ENCODE data around the gene PLEKHD1.

DNA sequence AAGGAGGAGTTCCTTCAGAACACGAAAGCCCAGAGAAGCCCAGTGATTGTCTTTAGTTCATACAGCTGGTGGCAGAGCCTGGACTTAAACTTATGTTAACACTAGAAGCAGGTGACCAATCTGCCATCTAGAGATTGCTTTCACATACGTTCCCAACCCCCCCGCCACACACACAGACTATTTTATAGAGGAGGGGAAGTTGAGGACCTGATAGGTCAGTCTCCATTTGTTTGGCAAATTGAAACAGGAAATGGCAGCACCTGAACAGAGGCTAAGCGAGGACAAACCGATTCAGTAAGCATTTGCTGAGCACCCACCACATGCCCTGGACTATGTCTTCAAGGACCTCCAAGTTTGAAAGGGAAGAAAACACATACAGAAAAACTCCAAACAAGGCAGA is 4.8 kb upstream of the PLEKHD1 start:
- TF ChIP-seq EGR1 (IDR thresholded peaks at IDR 0.05; ENCODE audit: borderline replicate concordance, low read depth, low read length) (no peak), POLR2AphosphoS5 (IDR thresholded peaks at IDR 0.05; ENCODE audit: low read depth, low read length) (no peak), EZH2 (IDR thresholded peaks at IDR 0.05; ENCODE audit: low read depth, low read length, severe bottlenecking) (no peak), POLR2A (IDR thresholded peaks at IDR 0.05; ENCODE audit: control extremely low read depth in 1 of 2, low read depth in 2 of 2, low read length in 2 of 2) (no peak), HDAC6 (IDR thresholded peaks at IDR 0.05; ENCODE audit: low read depth, low read length) (no peak), MAFK (IDR thresholded peaks at IDR 0.05; ENCODE audit: low read depth, low read length) (no peak), RAD21 (IDR thresholded peaks at IDR 0.05 in 1 of 2, conservative IDR thresholded peaks at IDR 0.05 in 1 of 2; ENCODE audit: low read depth in 2 of 2, low read length in 2 of 2) (no peak), BCL11A (IDR thresholded peaks at IDR 0.05; ENCODE audit: low read depth in 2 of 2, low read length in 2 of 2) (no peak), GTF2F1 (IDR thresholded peaks at IDR 0.05; ENCODE audit: borderline replicate concordance, low read depth, low read length) (no peak), SP4 (IDR thresholded peaks at IDR 0.05; ENCODE audit: low read length) (no peak), GABPA (IDR thresholded peaks at IDR 0.05; ENCODE audit: borderline replicate concordance, insufficient read depth, low read length) (no peak), CHD1 (IDR thresholded peaks at IDR 0.05; ENCODE audit: low read depth, low read length) (no peak)
- TF ChIP-seq, protein P1, sequence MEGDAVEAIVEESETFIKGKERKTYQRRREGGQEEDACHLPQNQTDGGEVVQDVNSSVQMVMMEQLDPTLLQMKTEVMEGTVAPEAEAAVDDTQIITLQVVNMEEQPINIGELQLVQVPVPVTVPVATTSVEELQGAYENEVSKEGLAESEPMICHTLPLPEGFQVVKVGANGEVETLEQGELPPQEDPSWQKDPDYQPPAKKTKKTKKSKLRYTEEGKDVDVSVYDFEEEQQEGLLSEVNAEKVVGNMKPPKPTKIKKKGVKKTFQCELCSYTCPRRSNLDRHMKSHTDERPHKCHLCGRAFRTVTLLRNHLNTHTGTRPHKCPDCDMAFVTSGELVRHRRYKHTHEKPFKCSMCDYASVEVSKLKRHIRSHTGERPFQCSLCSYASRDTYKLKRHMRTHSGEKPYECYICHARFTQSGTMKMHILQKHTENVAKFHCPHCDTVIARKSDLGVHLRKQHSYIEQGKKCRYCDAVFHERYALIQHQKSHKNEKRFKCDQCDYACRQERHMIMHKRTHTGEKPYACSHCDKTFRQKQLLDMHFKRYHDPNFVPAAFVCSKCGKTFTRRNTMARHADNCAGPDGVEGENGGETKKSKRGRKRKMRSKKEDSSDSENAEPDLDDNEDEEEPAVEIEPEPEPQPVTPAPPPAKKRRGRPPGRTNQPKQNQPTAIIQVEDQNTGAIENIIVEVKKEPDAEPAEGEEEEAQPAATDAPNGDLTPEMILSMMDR (IDR thresholded peaks at IDR 0.05; ENCODE audit: control extremely low read depth in 1 of 3, insufficient read depth in 1 of 3, low read depth in 1 of 3, low read length in 3 of 3): no peak
- TF ChIP-seq, protein P2, sequence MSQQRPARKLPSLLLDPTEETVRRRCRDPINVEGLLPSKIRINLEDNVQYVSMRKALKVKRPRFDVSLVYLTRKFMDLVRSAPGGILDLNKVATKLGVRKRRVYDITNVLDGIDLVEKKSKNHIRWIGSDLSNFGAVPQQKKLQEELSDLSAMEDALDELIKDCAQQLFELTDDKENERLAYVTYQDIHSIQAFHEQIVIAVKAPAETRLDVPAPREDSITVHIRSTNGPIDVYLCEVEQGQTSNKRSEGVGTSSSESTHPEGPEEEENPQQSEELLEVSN (IDR thresholded peaks at IDR 0.05): no peak
